GM23338 (cell line): Measurements from ENCODE around the gene UFD1.

Source experiments
- CREB1 ChIP-seq: fragments of 250-450 bp; sonication (Bioruptor Pico); IDR thresholded peaks from 2 replicates; pipeline ENCODE4 v1.5.0; 2020; ENCODE audit warnings: low read depth, mild to moderate bottlenecking, moderate library complexity
- CTCF ChIP-seq, 2 experiments: fragments of 200-600 bp in 1 of 2; sonication (generic) in 1 of 2; conservative IDR thresholded peaks; 2 replicates each; pipeline versions ENCODE4 v1.5.1 to v1.6.1; 2016 to 2017; ENCODE audit warnings: antibody characterized with exemption in 2 of 2, low read depth in 2 of 2, mild to moderate bottlenecking in 2 of 2, moderate library complexity in 1 of 2
- EZH2 ChIP-seq: fragments of 200-600 bp; sonication (generic); IDR thresholded peaks from one replicate; pipeline ENCODE4 v1.8.0; 2017; ENCODE audit warnings: antibody characterized with exemption, mild to moderate bottlenecking, low read depth; ENCODE audit not compliant: unreplicated experiment
- EZH2phosphoT487 ChIP-seq: fragments of 200-600 bp; sonication (generic); IDR thresholded peaks from one replicate; pipeline ENCODE4 v1.8.1; 2018; ENCODE audit warnings: antibody characterized with exemption; ENCODE audit not compliant: unreplicated experiment
- JUNB ChIP-seq: IDR thresholded peaks from one replicate; pipeline ENCODE4 v1.6.1; 2016; ENCODE audit warnings: antibody characterized with exemption; ENCODE audit not compliant: unreplicated experiment
- NANOG ChIP-seq: IDR thresholded peaks from 2 replicates; pipeline ENCODE4 v1.6.1; 2016; ENCODE audit warnings: antibody characterized with exemption, borderline replicate concordance
- POLR2AphosphoS5 ChIP-seq: IDR thresholded peaks from 2 replicates; pipeline ENCODE4 v1.6.1; 2016; ENCODE audit warnings: antibody characterized with exemption, low read depth
- REST ChIP-seq: IDR thresholded peaks from one replicate; pipeline ENCODE4 v1.6.1; 2018; ENCODE audit warnings: antibody characterized with exemption; ENCODE audit not compliant: unreplicated experiment
- STAT1 ChIP-seq: IDR thresholded peaks from one replicate; pipeline ENCODE4 v1.6.1; 2016; ENCODE audit warnings: antibody characterized with exemption; ENCODE audit not compliant: unreplicated experiment
- ZNF114 ChIP-seq: fragments of 250-450 bp; sonication (Bioruptor Pico); IDR thresholded peaks from 2 replicates; pipeline ENCODE4 v1.5.0; 2020; ENCODE audit warnings: mild to moderate bottlenecking, moderate library complexity
- ZNF331 ChIP-seq: fragments of 250-450 bp; sonication (Bioruptor Pico); IDR thresholded peaks from 2 replicates; pipeline ENCODE4 v1.5.0; 2020; ENCODE audit warnings: low read depth, mild to moderate bottlenecking, moderate library complexity

GRCh38 chr22:19514831-19515565 lies 36.0 kb upstream of the UFD1 start:
- TF ChIP-seq REST = no peak
- no peak for TF ChIP-seq EZH2
- no peak for TF ChIP-seq POLR2AphosphoS5
- no peak for TF ChIP-seq CTCF (conservative IDR thresholded peaks at IDR 0.05; ENCODE audit: low read depth in 2 of 2)
- no peak for TF ChIP-seq EZH2phosphoT487
- TF ChIP-seq CREB1 = no peak
- no peak for TF ChIP-seq NANOG
- TF ChIP-seq JUNB = no peak
- TF ChIP-seq ZNF331 (CRISPR knock-in tag) = no peak
- TF ChIP-seq STAT1 = no peak
- no peak for TF ChIP-seq ZNF114 (CRISPR knock-in tag)
